Mesenteric fat pad (tissue), 1 donor: Measurements from ENCODE around the gene PES1. TPM values are rescaled to one million over a fixed set of nuclear protein-coding genes. Genes with fewer than 3 reads are reported as not detected.
"Not testable (repeated sequence)": the region's sequence is repeated elsewhere in the genome, so short reads cannot be mapped to it uniquely, and the experiment has no call there.

Source experiments
- DNase-seq: peaks from one replicate; pipeline ENCODE4 v3.0.0-alpha.2; 2020; ENCODE audit warnings: low spot score
- total RNA-seq: library from RNA; stranded (reverse); fragmentation: NEBNext Ultra II Directional; extraction: Animal tissue kit (Norgen Biotek cat#: 25700); gene quantifications from one replicate; pipeline ENCODE4 v1.2.1, GENCODE V29; 2021
- donor health status: DM: yes; HTN: yes; CAD: no.

PES1 gene
- total RNA-seq, 1 donor from 2014 or later = 59.4 TPM

GRCh38 chr22:30578481-30578880, 13.2 kb downstream of the PES1 start:
- DNase-seq = no peak

DNA sequence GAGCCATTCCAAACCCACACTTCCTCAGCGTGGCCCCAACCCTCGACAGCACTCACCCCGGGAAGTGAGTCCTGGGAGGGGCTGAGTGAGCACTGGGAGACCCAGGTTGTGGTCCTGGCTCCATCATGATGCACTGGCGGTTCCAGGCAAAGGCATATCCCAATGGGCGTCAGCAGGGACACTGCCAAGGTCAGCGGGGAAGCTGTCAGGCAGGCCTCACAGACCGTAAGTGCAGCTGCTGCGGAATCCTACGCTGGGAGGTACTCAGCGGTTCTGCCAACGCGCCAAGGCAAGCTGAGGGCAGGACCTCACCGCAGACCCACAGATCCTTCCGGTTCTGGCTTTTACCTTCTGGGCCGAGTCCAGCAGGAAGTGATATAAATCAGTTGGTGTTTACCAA, 15.9 kb downstream of the PES1 start:
- no peak for DNase-seq

GRCh38 chr22:30574997-30575671, 16.6 kb downstream of the PES1 start:
- DNase-seq = no peak

DNA sequence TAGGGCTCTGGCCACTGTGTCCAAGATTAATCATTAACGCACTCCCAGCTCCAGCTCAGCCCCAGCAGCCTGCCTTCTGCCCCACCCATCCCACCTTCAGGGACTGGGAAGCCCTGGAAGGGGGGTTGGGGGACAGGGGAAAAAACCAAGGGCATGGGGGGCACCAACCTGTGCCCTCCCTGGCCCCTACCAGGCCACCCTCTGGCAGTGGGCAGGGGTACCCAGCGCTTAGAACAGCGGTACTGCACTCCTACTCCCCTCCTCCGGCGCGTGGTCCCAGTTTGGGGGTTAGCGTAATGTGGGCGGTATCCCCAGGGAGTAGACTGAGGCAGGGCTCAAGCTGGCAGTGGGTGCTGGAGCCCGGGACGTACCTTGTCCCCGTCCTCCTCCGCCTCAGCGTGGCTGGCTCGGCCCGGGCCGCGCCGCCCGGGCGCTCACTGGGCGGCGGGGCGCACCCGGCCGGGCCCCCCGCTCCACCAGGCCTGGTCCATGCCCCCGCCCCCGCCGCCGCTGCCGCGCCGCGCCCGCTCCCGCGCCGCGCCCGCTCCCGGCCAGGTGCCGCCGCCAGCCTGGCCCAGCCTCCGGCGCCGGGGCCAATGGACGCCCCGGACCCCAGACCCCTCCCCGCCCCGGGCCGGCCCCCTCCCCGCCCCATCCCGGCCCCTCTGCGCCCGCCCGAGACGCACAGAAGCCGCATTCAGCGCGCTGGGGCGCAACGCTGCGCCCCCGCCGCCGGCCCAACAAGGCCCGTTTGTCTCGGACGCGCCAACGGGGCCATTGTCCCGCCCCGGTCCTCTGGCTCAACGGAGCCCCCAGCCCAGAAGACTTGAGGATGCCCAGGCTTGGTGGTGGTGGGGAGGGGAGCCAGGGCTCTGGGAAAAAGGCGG, 17.4 kb downstream of the PES1 start, which contains the start of gene GAL3ST1:
GAL3ST1 (minus strand) TSS at position 571 of the 887 bp plus-strand sequence. CDS start 17,273 bp downstream, outside the sequence.
- DNase-seq = no peak

GRCh38 chr22:30573594-30574094, 18.1 kb downstream of the PES1 start:
- no peak for DNase-seq

GRCh38 chr22:30572840-30573593, 18.7 kb downstream of the PES1 start:
- no peak for DNase-seq

DNA sequence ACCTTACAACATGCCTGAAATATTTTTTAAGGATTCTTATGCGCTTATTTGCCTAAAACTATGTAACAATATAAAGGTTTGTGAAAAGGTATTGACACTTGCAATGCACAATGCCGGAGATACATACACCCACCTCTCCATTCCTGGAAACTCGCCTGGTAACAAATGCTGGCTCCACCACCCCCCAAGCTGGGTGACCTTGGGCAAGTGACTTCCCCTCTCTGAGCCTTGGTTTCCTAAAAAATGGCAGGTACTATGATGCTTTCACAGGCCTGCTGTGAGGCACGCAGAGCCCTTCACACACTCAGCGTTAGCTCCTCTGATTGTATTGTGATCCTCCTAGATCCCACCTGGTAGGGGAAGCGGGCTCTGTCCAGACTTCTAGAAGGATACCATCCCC, 19.5 kb downstream of the PES1 start:
- DNase-seq = no peak

- DNase-seq = no peak
Measured at GRCh38 chr22:30569674-30570202, 22.0 kb downstream of the PES1 start.

DNA sequence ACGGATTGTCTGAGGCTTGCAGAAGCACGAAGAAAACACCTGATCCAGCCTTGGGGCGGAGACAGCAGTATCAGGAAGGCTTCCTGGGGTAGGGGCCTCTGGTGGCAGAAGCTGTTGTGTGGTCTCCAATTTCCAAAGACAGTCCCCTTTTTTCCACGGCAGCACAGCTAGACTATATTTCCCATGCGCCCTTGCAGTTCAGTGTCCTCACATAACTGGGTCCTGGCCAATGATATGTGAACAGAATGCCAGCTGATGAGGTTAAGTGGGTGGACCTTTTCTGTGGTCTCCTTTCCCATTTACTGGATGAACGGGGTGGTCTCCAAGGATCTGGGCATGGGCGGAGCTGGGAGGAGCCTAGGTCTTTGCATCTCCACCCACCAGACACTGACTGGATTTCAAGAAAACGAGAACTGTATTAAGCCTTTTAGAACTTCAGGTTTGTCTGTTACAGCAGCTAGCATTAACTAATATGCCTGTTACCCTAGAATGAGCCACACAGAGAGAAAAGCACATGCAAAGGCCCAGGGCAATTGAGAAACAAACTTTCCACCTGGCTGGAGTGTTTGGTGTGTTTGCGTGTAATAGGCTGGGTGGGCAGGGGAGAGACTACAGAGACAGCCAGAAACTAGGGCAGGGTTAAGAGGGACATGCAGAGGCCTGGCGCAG, 23.4 kb downstream of the PES1 start:
- DNase-seq = no peak

DNA sequence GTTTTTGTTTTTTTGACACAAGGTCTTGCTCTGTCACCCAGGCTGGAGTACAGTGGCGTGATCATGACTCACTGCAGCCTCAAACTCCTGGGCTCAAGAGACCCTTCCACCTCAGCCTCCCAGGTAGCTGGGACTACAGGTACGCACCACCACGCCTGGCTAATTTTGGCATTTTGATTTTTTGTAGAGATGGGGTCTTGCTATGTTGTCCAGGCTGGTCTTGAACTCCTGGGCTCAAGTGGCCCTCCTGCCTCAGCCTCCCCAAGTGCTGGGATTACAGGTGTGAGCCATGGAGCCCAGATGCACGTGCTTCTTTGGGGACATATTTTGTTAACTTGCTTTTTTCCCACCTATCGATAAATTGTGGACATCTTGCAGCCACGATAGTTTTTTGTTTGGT, 24.4 kb downstream of the PES1 start:
- not testable (repeated sequence) for DNase-seq

GRCh38 chr22:30566125-30566524, 25.6 kb downstream of the PES1 start:
- no peak for DNase-seq

- DNase-seq = no peak
Measured at GRCh38 chr22:30565341-30565740, 26.4 kb downstream of the PES1 start.

GRCh38 chr22:30564761-30565119, 27.0 kb downstream of the PES1 start:
- DNase-seq = no peak

DNA sequence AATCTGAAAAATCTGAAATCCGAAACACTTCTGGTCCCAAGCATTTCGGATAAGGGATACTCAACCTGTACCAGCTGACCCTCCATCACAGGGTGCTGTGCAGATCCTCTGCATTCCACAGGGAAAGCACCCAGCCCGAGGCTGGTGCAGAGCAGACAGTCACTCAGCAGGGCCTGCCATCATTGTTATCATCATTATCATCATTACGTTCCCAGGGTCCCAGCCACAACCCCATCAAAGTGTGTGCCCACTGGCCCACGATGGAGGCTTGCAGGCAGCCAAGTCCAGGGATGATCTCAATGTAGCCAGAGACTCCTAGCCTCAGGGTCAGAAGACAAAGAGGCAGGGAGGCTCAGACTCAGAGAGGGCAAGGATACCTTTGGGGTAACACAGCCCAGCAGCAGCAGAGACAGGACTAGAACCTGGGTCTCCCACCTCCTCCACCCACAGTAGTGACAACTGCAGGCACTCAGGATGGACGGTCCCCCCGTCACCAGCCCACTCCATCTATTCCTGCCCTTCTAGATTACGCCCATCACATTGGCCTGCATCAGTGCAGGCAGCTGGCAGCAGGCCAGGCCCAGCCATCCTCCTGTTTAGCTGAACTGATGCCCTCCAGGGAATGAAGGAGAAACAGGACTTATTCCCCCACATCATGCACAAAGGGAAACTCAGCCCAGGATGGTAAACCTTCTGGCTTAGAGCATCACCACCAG, 27.5 kb downstream of the PES1 start:
- no peak for DNase-seq

DNA sequence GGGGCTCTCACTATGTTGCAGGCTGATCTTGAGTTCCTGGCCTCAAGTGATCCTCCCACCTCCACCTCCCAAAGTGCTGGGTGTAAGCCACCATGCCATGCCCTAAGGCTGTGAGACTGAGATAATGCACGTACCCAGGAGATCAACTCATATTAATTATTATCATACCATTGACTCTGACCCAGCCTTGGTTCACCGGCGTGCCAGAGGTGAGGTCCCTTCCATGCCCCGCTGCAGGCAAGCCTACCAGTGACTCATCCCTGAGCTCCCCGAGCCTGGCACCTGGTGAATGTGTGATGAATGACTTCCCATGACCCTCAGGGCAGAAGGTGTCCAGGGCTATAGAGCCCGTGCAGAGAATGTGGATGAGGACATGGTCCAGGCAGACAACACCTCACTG, 29.3 kb downstream of the PES1 start:
- DNase-seq = no peak

- no peak for DNase-seq
Measured at GRCh38 chr22:30561402-30562189, 30.1 kb downstream of the PES1 start.

DNA sequence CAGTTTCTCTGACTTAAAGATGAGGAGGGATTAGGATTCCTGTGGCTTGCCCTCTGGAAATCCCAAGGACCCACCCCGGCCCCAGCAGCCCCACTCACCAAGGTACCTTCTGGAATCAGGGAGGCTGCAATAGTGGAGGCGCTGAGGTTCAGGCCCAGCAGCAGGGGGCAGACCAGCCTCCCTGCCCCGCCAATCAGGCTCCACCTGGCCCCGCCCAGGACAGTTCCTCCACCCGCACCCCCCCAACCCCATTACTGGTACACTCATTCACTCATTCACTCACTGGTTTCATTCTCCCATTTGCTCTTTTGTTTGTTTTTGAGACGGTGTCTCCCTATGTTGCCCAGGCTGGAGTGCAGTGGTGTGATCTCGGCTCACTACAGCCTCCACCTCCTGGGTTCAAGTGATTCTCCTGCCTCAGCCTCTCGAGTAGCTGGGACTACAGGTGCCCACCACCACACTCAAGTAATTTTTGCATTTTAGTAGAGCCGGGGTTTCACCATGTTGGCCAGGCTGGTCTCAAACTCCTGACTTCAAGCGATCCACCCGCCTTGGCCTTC, 31.0 kb downstream of the PES1 start:
- DNase-seq = not testable (repeated sequence)

- DNase-seq = no peak
Measured at GRCh38 chr22:30559889-30560288, 31.8 kb downstream of the PES1 start.

- DNase-seq = no peak
Measured at GRCh38 chr22:30557243-30557642, 34.5 kb downstream of the PES1 start.
